NCI-H187 (cell line): ENCODE data around the gene HPN.
A peak's percentile ranks its signal among the peaks of the same experiment; 100 is the strongest.

Experiments
- DNase-seq, 2 experiments: peaks; one replicate each; lab custom pipeline; 2025; lab: John Stamatoyannopoulos, UW

Gene HPN

GRCh38 chr19:35061583-35062373, 20.3 kb downstream of the HPN start:
- DNase-seq, result no peak

GRCh38 chr19:35062942-35063341, 21.4 kb downstream of the HPN start:
- no peak for DNase-seq

GRCh38 chr19:35063940-35064818, 22.7 kb downstream of the HPN start:
- no peak for DNase-seq

- DNase-seq, result no peak
Measured at GRCh38 chr19:35065574-35065973, 24.1 kb downstream of the HPN start.

- no peak for DNase-seq
Measured at GRCh38 chr19:35066121-35066520, 24.6 kb downstream of the HPN start.

- peak in 1 of 2 experiments; percentile 21 for DNase-seq
Measured at GRCh38 chr19:35066691-35067563, 25.4 kb downstream of the HPN start.

GRCh38 chr19:35068941-35069634, 27.6 kb downstream of the HPN start:
- no peak for DNase-seq

- no peak for DNase-seq
Measured at GRCh38 chr19:35069696-35070095, 28.2 kb downstream of the HPN start.

GRCh38 chr19:35070471-35070870, 28.9 kb downstream of the HPN start:
- no peak for DNase-seq

- DNase-seq, result no peak
Measured at GRCh38 chr19:35073516-35073915, 32.0 kb downstream of the HPN start.

GRCh38 chr19:35073941-35074340, 32.4 kb downstream of the HPN start:
- DNase-seq, result no peak

GRCh38 chr19:35074426-35075201, 33.1 kb downstream of the HPN start:
- no peak for DNase-seq

- no peak for DNase-seq
Measured at GRCh38 chr19:35075202-35076025, 33.9 kb downstream of the HPN start.

- no peak for DNase-seq
Measured at GRCh38 chr19:35076026-35076370, 34.5 kb downstream of the HPN start.

GRCh38 chr19:35076657-35077056, 35.1 kb downstream of the HPN start:
- DNase-seq, result no peak

GRCh38 chr19:35077411-35078223, 36.1 kb downstream of the HPN start:
- no peak for DNase-seq

- DNase-seq, result no peak
Measured at GRCh38 chr19:35079826-35080225, 38.3 kb downstream of the HPN start.

- DNase-seq, result no peak
Measured at GRCh38 chr19:35080613-35081170, 39.2 kb downstream of the HPN start.

- no peak for DNase-seq
Measured at GRCh38 chr19:35081201-35081600, 39.7 kb downstream of the HPN start.
